ENCODE data around the gene CDH2. TPM values are rescaled to one million over a fixed set of nuclear protein-coding genes. Genes with fewer than 3 reads are reported as not detected.
A peak's percentile ranks its signal among the peaks of the same experiment; 100 is the strongest.

The CDH2 gene
- total and polyA plus RNA-seq, 4 donors, result 0.14 to 5.0 (median 0.87) TPM

- TF ChIP-seq, protein P1, sequence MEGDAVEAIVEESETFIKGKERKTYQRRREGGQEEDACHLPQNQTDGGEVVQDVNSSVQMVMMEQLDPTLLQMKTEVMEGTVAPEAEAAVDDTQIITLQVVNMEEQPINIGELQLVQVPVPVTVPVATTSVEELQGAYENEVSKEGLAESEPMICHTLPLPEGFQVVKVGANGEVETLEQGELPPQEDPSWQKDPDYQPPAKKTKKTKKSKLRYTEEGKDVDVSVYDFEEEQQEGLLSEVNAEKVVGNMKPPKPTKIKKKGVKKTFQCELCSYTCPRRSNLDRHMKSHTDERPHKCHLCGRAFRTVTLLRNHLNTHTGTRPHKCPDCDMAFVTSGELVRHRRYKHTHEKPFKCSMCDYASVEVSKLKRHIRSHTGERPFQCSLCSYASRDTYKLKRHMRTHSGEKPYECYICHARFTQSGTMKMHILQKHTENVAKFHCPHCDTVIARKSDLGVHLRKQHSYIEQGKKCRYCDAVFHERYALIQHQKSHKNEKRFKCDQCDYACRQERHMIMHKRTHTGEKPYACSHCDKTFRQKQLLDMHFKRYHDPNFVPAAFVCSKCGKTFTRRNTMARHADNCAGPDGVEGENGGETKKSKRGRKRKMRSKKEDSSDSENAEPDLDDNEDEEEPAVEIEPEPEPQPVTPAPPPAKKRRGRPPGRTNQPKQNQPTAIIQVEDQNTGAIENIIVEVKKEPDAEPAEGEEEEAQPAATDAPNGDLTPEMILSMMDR (IDR thresholded peaks at IDR 0.05; ENCODE audit: control extremely low read depth, extremely low read depth), result no peak
- DNase-seq (no peak), ATAC-seq (ENCODE audit: insufficient read depth, low FRiP score) (no peak)
- no peak overlapping the region for H3K9ac ChIP-seq (ENCODE audit: insufficient read depth in 1 of 2, low read length in 2 of 2)
- H3K36me3 ChIP-seq (ENCODE audit: control insufficient read depth in 4 of 4, insufficient read depth in 4 of 4, low read length in 4 of 4), result no peaks in the 10 kb centered on the region
- H3K4me3 ChIP-seq, result no peak overlapping the region
- H3K27ac ChIP-seq (ENCODE audit: low read depth in 1 of 2, low read length in 1 of 2), result no peak overlapping the region
- H3K27me3 ChIP-seq (ENCODE audit: control insufficient read depth in 3 of 3, insufficient read depth in 3 of 3, low read length in 2 of 3), result peaks cover 4 to 19% (median 11%) of the 10 kb centered on the region in 3 donors
- no peaks in the 10 kb centered on the region for H3K9me3 ChIP-seq (ENCODE audit: control insufficient read depth in 4 of 4, insufficient read depth in 3 of 4, low read length in 3 of 4)
- peaks cover 0 to 7% (median 0%) of the 10 kb centered on the region in 5 donors for H3K4me1 ChIP-seq (ENCODE audit: control insufficient read depth in 5 of 5, insufficient read depth in 5 of 5, low read length in 5 of 5)
- 73 to 92% methylated on average over 1 of the region's 1 CpG for WGBS, 2 donors
Observed at GRCh38 chr18:28168725-28169124, 8.2 kb downstream of the CDH2 start.

DNA sequence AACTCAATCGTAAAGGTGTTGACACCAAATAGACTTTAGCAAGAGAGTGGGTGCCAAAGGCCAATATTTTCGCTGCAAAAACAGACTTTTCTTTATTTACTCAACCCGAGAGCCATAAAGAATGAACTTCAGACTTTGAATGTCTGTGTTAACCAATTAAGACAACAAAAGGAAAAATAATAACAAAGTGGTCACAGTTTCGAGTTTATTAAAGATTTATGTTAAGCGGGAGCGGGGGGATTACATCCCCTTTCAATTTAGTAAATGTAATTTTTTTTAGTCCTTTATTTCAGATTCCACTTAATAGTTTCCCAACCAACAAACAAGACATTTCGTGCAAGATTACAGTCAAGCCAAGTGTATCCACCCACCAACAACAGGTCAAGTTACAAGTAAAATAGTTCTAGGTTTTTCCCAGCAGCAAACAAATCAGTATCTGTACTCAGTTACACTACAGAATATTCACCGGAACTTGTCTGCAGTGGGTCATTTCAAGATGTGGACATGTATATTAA, 9.0 kb downstream of the CDH2 start:
- WGBS, 2 donors, result 89 to 90% methylated on average over 8 of the region's 8 CpGs
- no peaks in the 10 kb centered on the region for H3K36me3 ChIP-seq (ENCODE audit: control insufficient read depth in 4 of 4, insufficient read depth in 4 of 4, low read length in 4 of 4)
- peaks cover 0 to 9% (median 0%) of the 10 kb centered on the region in 5 donors for H3K4me1 ChIP-seq (ENCODE audit: control insufficient read depth in 5 of 5, insufficient read depth in 5 of 5, low read length in 5 of 5)
- no peak overlapping the region for H3K4me3 ChIP-seq
- TF ChIP-seq, protein P1 (IDR thresholded peaks at IDR 0.05; ENCODE audit: control extremely low read depth, extremely low read depth), result no peak
- peaks cover 4 to 10% (median 4%) of the 10 kb centered on the region in 3 donors for H3K27me3 ChIP-seq (ENCODE audit: control insufficient read depth in 3 of 3, insufficient read depth in 3 of 3, low read length in 2 of 3)
- no peak for DNase-seq
- no peak for ATAC-seq (ENCODE audit: insufficient read depth, low FRiP score)
- no peaks in the 10 kb centered on the region for H3K9me3 ChIP-seq (ENCODE audit: control insufficient read depth in 4 of 4, insufficient read depth in 3 of 4, low read length in 3 of 4)
- peak overlapping the region in 1 of 2 donors; percentile 9 for H3K27ac ChIP-seq (ENCODE audit: low read depth in 1 of 2, low read length in 1 of 2)
- H3K9ac ChIP-seq (ENCODE audit: insufficient read depth in 1 of 2, low read length in 2 of 2), result no peak overlapping the region

DNA sequence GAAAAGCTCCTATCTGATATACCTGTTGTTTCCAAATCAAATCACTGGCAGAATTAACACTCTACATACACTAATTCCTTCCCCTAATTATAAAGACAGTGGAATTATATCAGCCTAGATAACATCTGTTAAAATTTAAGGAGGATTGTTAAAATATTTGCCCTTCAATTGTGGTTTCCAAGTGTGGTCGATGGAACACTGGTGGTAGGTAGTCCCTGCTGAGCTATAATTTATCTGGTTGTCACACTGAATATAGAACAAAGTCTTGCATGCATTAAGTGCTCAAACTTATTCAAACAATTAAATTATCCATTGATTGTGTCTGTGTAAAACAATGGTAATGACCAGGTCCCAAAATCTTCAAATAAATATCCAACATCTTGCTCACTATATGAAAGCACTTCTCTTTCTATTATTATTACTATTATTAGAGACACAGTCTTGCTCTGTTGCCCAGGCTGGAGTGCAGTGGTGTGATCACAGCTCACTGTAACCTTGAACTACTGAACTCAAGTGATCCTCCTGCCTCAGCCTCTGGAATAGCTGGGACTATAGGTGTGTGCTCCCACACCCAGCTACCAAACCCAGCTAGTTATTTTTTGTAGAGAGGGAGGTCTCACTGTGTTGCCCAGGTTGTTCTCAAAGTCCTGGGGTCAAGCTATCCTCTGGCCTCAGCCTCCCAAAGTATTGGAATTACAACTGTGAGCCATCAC, 12.0 kb downstream of the CDH2 start:
- ATAC-seq (ENCODE audit: insufficient read depth, low FRiP score) (no peak), DNase-seq (no peak)
- WGBS, 2 donors, result 29 to 38% methylated on average over 1 of the region's 1 CpG
- Histone ChIP-seq H3K36me3 (ENCODE audit: control insufficient read depth in 4 of 4, insufficient read depth in 4 of 4, low read length in 4 of 4) (no peaks in the 10 kb centered on the region), H3K4me3 (no peak overlapping the region), H3K4me1 (ENCODE audit: control insufficient read depth in 5 of 5, insufficient read depth in 5 of 5, low read length in 5 of 5) (peaks cover 0 to 14% (median 0%) of the 10 kb centered on the region in 5 donors), H3K9me3 (ENCODE audit: control insufficient read depth in 4 of 4, insufficient read depth in 3 of 4, low read length in 3 of 4) (no peaks in the 10 kb centered on the region), H3K9ac (ENCODE audit: insufficient read depth in 1 of 2, low read length in 2 of 2) (no peak overlapping the region), H3K27ac (ENCODE audit: low read depth in 1 of 2, low read length in 1 of 2) (no peak overlapping the region), H3K27me3 (ENCODE audit: control insufficient read depth in 3 of 3, insufficient read depth in 3 of 3, low read length in 2 of 3) (peaks cover 0 to 2% (median 0%) of the 10 kb centered on the region in 3 donors)
- TF ChIP-seq, protein P1 (IDR thresholded peaks at IDR 0.05; ENCODE audit: control extremely low read depth, extremely low read depth), result no peak
